Stimulated activated CD8-positive, alpha-beta memory T cell treated with anti-CD3 and anti-CD28 coated beads, Interleukin-7, amount 100 ng/mL, for 4 hours (primary cell): ENCODE measurements around the gene TMC2.

Experiments used
- DNase-seq, 2 donors: peaks; one replicate each; pipeline ENCODE4 v3.0.0-alpha.2; 2020; ENCODE audit warnings: low read depth in 2 of 2

TMC2 gene

GRCh38 chr20:2578475-2579192, 42.3 kb downstream of the TMC2 start:
- DNase-seq, result no peak

- DNase-seq, result no peak
Measured at GRCh38 chr20:2585811-2586210, 49.4 kb downstream of the TMC2 start.

- DNase-seq, result no peak
Measured at GRCh38 chr20:2593756-2594155, 57.4 kb downstream of the TMC2 start.

- DNase-seq, result no peak
Measured at GRCh38 chr20:2595076-2595475, 58.7 kb downstream of the TMC2 start.

GRCh38 chr20:2596673-2597279, 60.4 kb downstream of the TMC2 start:
- DNase-seq, result no peak

- DNase-seq, result no peak
Measured at GRCh38 chr20:2599288-2600006, 63.1 kb downstream of the TMC2 start.

- no peak for DNase-seq
Measured at GRCh38 chr20:2602046-2602735, 65.8 kb downstream of the TMC2 start.

GRCh38 chr20:2602746-2603145, 66.4 kb downstream of the TMC2 start:
- DNase-seq, result no peak

- DNase-seq, result no peak
Measured at GRCh38 chr20:2603816-2604505, 67.6 kb downstream of the TMC2 start.

GRCh38 chr20:2604506-2604835, 68.1 kb downstream of the TMC2 start:
- DNase-seq, result no peak

GRCh38 chr20:2606507-2607006, 70.2 kb downstream of the TMC2 start:
- no peak for DNase-seq

- no peak for DNase-seq
Measured at GRCh38 chr20:2610326-2610725, 74.0 kb downstream of the TMC2 start.

- DNase-seq, result no peak
Measured at GRCh38 chr20:2610941-2611720, 74.8 kb downstream of the TMC2 start.

GRCh38 chr20:2612073-2612472, 75.7 kb downstream of the TMC2 start:
- no peak for DNase-seq

GRCh38 chr20:2616634-2617033, 80.3 kb downstream of the TMC2 start:
- no peak for DNase-seq

- no peak for DNase-seq
Measured at GRCh38 chr20:2617099-2617714, 80.8 kb downstream of the TMC2 start.

GRCh38 chr20:2618815-2619214, 82.4 kb downstream of the TMC2 start:
- DNase-seq, result no peak

- no peak for DNase-seq
Measured at GRCh38 chr20:2619337-2619736, 83.0 kb downstream of the TMC2 start.

GRCh38 chr20:2619961-2620595, 83.7 kb downstream of the TMC2 start:
- DNase-seq, result no peak

- DNase-seq, result no peak
Measured at GRCh38 chr20:2624190-2624589, 87.8 kb downstream of the TMC2 start.
